PC-3 (cell line): ENCODE results near the gene DACT2.

Experiments
- CTCF ChIP-seq: fragments of 300-600 bp; sonication (generic); conservative IDR thresholded peaks from 2 replicates; pipeline ENCODE4 v1.5.1; 2017; ENCODE audit warnings: antibody characterized with exemption, low read depth, mild to moderate bottlenecking, low read length
- EZH2 ChIP-seq: fragments of 300-600 bp; sonication (generic); IDR thresholded peaks from one replicate; pipeline ENCODE4 v1.6.1; 2017; ENCODE audit warnings: antibody characterized with exemption, mild to moderate bottlenecking, low read length; ENCODE audit not compliant: unreplicated experiment
- EZH2phosphoT487 ChIP-seq: fragments of 300-600 bp; sonication (generic); IDR thresholded peaks from 2 replicates; pipeline ENCODE4 v1.6.1; 2018; ENCODE audit warnings: mild to moderate bottlenecking, antibody characterized with exemption, low read length, borderline replicate concordance

- no peak for TF ChIP-seq CTCF
- no peak for TF ChIP-seq EZH2
- no peak for TF ChIP-seq EZH2phosphoT487
Observed at GRCh38 chr6:168309997-168310396, 9.6 kb downstream of the DACT2 start.
